Spleen (tissue), 11 donors: ENCODE measurements around the gene SREBF1. TPM values are rescaled to one million over a fixed set of nuclear protein-coding genes. Genes with fewer than 3 reads are reported as not detected.

Experiments
- DNase-seq: peaks from one replicate; pipeline ENCODE4 v3.0.0-alpha.2; 2020
- H3K27ac ChIP-seq, 8 donors: fragments of 200-600 bp; sonication (generic) in 7 of 8; 1 replicate in 4 of 8; 2 replicates in 4 of 8; pipeline versions ENCODE4 v1.5.0 to v1.8.0; 2016 to 2021; ENCODE audit warnings: inconsistent platforms in 4 of 8, mild to moderate bottlenecking in 4 of 8, moderate library complexity in 1 of 8
- H3K27me3 ChIP-seq, 7 donors: fragments of 200-600 bp; sonication (generic) in 6 of 7; replicated peaks in 1 of 7; 1 replicate in 4 of 7; 2 replicates in 3 of 7; pipeline versions ENCODE4 v1.5.0 to v1.8.0; 2016 to 2021; ENCODE audit warnings: inconsistent platforms in 3 of 7, mild to moderate bottlenecking in 1 of 7
- H3K36me3 ChIP-seq, 6 donors: fragments of 200-600 bp; sonication (generic) in 5 of 6; 1 replicate in 4 of 6; 2 replicates in 2 of 6; pipeline versions ENCODE4 v1.5.0 to v1.8.0; 2016 to 2021; ENCODE audit warnings: inconsistent platforms in 2 of 6
- H3K4me1 ChIP-seq, 6 donors: fragments of 200-600 bp; sonication (generic) in 5 of 6; 1 replicate in 3 of 6; 2 replicates in 3 of 6; pipeline versions ENCODE4 v1.5.0 to v1.8.0; 2016 to 2021; ENCODE audit warnings: inconsistent platforms in 3 of 6
- H3K4me3 ChIP-seq, 8 donors: fragments of 200-600 bp; sonication (generic) in 7 of 8; 1 replicate in 4 of 8; 2 replicates in 4 of 8; pipeline versions ENCODE4 v1.5.0 to v1.8.0; 2016 to 2021; ENCODE audit warnings: inconsistent platforms in 4 of 8, mild to moderate bottlenecking in 4 of 8, moderate library complexity in 2 of 8
- H3K9me3 ChIP-seq, 8 donors: fragments of 200-600 bp; sonication (generic) in 7 of 8; 1 replicate in 4 of 8; 2 replicates in 4 of 8; pipeline versions ENCODE4 v1.5.0 to v1.8.0; 2016 to 2021; ENCODE audit warnings: inconsistent platforms in 4 of 8
- POLR2A ChIP-seq, 3 donors: fragments of 450-650 bp; IDR thresholded peaks; one replicate each; pipeline ENCODE4 v1.5.1; 2017; ENCODE audit warnings: antibody characterized with exemption in 3 of 3, mild to moderate bottlenecking in 1 of 3
- POLR2AphosphoS5 ChIP-seq, 3 donors: sonication (generic); formaldehyde crosslinking; IDR thresholded peaks; one replicate each; pipeline ENCODE4 v1.5.1; 2017; ENCODE audit warnings: antibody characterized with exemption in 3 of 3
- WGBS, 5 donors: extraction: QIAGEN DNeasy Blood & Tissue Kit in 3 of 5; methylation state at CpG; one replicate each; pipeline versions ENCODE4 v1.1.5 to v1.1.7; 2013 to 2018; 5-methylcytosine and 5-hydroxymethylcytosine counted together
- intact Hi-C: fragments of 100-400 bp; cut with DNase I; formaldehyde crosslinking; loops from one replicate; pipeline ENCODE4 v1.15.0; 2023; ENCODE audit warnings: low total_unique reads
- polyA plus RNA-seq, 3 donors: library from polyadenylated mRNA; stranded (reverse); fragments of 200-250 nt; gene quantifications; one replicate each; pipeline ENCODE4 v1.2.1, GENCODE V29; 2013
- total RNA-seq, 7 donors: library from RNA; depleted of rRNA in 3 of 7; stranded (reverse); fragments of >200 nt in 3 of 7; fragmentation: NEBNext Ultra II Directional in 4 of 7; extraction: Animal tissue kit (Norgen Biotek cat#: 25700) in 4 of 7; gene quantifications; one replicate each; pipeline versions ENCODE4 v1.1.0 to v1.2.1, GENCODE V29; 2016 to 2021
- TF ChIP-seq, protein P1 (sequence below), 11 experiments: fragments of 200-600 bp in 7 of 11; fragments of 450-650 bp in 4 of 11; sonication (generic) in 4 of 11; IDR thresholded peaks in 8 of 11; conservative IDR thresholded peaks in 3 of 11; 1 replicate in 7 of 11; 2 replicates in 4 of 11; pipeline versions ENCODE4 v1.4.0 to v1.8.0; 2016 to 2021; ENCODE audit warnings: antibody characterized with exemption in 11 of 11, inconsistent platforms in 4 of 11, mild to moderate bottlenecking in 1 of 11
- donor health status: healthy with polysubstance abuse.
- donor health status: DM: no; HTN: no; CAD: no; lungs with moderate emphysema.
- donor health status: DM: no; HTN: no; CAD: no.
- donor health status: Bipolar disorder and iron deficiency.
- donor health status: healthy.
- donor health status: DM: no; HTN: no; CAD: no.
- donor health status: DM: yes; HTN: yes; CAD: no.

The SREBF1 gene
- total and polyA plus RNA-seq, 10 donors: 25.0 to 74.8 (median 48.0) TPM

DNA sequence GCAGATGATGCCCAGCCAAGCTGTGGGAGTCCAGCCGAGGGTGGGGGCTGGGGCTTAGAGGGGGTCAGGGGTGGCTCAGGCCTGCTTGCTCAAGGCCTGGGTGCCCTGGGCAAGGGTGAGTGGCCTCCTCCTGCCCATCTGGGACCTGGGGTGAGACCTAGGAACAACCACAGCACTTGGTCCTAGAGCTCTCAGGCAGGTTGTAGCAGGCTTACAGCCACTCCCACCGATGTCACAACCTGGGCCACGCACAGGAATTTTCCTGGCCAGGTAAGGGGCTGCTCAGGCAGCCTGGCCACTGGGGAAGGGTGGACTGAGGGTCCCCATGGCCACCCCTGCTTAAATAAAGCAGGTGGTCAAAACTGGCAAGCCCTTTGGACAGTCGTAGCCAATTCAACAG, 6.3 kb upstream of the SREBF1 start:
- Histone ChIP-seq H3K27me3 (no peaks in the 10 kb centered on the region), H3K36me3 (peaks cover 0 to 19% (median 0%) of the 10 kb centered on the region in 6 donors), H3K9me3 (no peaks in the 10 kb centered on the region), H3K4me3 (no peak overlapping the region), H3K27ac (no peak overlapping the region), H3K4me1 (peaks cover 31 to 64% (median 41%) of the 10 kb centered on the region in 6 donors)
- intact Hi-C loops: no loop called here
- TF ChIP-seq POLR2A (IDR thresholded peaks at IDR 0.05): no peak
- no peak for TF ChIP-seq POLR2AphosphoS5 (IDR thresholded peaks at IDR 0.05)
- TF ChIP-seq, protein P1, sequence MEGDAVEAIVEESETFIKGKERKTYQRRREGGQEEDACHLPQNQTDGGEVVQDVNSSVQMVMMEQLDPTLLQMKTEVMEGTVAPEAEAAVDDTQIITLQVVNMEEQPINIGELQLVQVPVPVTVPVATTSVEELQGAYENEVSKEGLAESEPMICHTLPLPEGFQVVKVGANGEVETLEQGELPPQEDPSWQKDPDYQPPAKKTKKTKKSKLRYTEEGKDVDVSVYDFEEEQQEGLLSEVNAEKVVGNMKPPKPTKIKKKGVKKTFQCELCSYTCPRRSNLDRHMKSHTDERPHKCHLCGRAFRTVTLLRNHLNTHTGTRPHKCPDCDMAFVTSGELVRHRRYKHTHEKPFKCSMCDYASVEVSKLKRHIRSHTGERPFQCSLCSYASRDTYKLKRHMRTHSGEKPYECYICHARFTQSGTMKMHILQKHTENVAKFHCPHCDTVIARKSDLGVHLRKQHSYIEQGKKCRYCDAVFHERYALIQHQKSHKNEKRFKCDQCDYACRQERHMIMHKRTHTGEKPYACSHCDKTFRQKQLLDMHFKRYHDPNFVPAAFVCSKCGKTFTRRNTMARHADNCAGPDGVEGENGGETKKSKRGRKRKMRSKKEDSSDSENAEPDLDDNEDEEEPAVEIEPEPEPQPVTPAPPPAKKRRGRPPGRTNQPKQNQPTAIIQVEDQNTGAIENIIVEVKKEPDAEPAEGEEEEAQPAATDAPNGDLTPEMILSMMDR (IDR thresholded peaks at IDR 0.05 in 8 of 11, conservative IDR thresholded peaks at IDR 0.05 in 3 of 11): no peak
- 81 to 97% (median 89%) methylated on average over 1 to 4 of the region's 4 CpGs for WGBS, 5 donors
- DNase-seq: no peak

DNA sequence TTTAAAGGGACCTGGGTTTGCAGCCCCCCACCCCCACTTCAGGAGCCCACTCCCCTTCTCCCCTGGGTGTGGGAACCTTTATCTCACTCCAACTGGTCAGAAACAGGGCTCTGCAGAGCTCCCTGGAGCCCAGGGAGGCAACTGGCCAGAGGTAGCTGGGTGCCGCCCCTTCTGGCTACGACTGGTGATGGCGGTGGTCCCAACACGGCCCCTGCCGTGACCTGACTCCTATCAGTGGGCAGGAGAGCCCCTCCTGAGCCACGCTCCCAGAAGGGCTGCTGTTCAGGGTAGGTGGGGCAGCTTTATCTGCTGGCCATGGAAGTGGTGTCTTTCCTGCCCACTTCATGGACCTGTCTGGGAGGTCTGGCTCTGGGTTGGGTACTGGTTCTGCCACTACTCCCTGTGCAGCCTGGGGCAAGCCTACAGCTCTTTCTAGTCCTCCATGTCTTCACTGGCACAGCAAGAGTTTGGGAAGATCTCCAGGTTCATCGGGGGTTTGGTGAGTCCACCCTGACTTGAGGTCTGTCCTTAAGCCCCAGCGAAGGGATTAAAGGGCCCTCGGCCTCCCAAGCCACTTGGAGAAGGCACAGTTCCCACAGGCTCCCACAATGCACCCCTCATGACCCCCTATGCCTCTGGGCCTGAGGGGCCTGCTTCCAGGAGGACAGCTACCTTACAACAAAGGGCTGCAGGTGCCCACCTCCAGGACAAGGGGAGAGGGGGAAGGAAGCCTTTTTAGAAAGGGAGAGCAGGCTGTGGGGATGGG, 5.5 kb upstream of the SREBF1 start:
- no peak for TF ChIP-seq POLR2A (IDR thresholded peaks at IDR 0.05)
- TF ChIP-seq, protein P1 (IDR thresholded peaks at IDR 0.05 in 8 of 11, conservative IDR thresholded peaks at IDR 0.05 in 3 of 11): no peak
- peak in 1 of 3 donors; percentile 45 for TF ChIP-seq POLR2AphosphoS5 (IDR thresholded peaks at IDR 0.05)
- H3K27ac ChIP-seq: peak overlapping the region in 7 of 8 donors; percentile 94 to 99 (median 98)
- no peaks in the 10 kb centered on the region for H3K9me3 ChIP-seq
- no peak for DNase-seq
- peaks cover 39 to 64% (median 49%) of the 10 kb centered on the region in 6 donors for H3K4me1 ChIP-seq
- peaks cover 0 to 17% (median 0%) of the 10 kb centered on the region in 6 donors for H3K36me3 ChIP-seq
- 73 to 100% (median 83%) methylated on average over 3 to 9 of the region's 9 CpGs for WGBS, 5 donors
- no peaks in the 10 kb centered on the region for H3K27me3 ChIP-seq
- H3K4me3 ChIP-seq: no peak overlapping the region
- intact Hi-C loops: no loop called here

DNA sequence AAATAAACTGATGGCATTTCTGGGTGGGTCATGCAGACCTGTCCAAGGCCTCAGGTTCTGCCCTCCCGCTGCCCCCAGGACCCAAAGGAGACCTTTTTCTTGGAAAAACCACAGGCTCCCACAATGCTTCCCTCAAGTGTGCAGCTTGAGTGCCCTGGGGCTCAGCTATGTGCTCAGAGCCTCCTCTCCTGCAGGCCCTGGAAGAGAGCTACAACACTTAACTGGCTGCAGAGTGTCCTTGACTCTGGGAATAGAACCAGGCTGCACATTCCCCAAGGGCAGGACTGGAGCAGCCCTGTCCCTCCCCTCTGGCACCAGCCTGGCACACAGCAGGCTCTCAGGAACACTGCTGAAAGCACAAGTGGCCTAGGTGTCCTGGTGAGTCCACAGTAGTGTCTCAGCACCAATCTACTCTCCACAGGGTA, 4.8 kb upstream of the SREBF1 start:
- peak overlapping the region in 7 of 8 donors; percentile 94 to 99 (median 98) for H3K27ac ChIP-seq
- 63 to 89% (median 72%) methylated on average over 1 of the region's 1 CpG for WGBS, 5 donors
- intact Hi-C loops: no loop called here
- no peaks in the 10 kb centered on the region for H3K27me3 ChIP-seq
- TF ChIP-seq POLR2AphosphoS5 (IDR thresholded peaks at IDR 0.05): peak in 1 of 3 donors; percentile 56
- TF ChIP-seq, protein P1 (IDR thresholded peaks at IDR 0.05 in 8 of 11, conservative IDR thresholded peaks at IDR 0.05 in 3 of 11): no peak
- H3K36me3 ChIP-seq: peaks cover 0 to 11% (median 0%) of the 10 kb centered on the region in 6 donors
- no peaks in the 10 kb centered on the region for H3K9me3 ChIP-seq
- no peak for DNase-seq
- peaks cover 44 to 66% (median 55%) of the 10 kb centered on the region in 6 donors for H3K4me1 ChIP-seq
- no peak overlapping the region for H3K4me3 ChIP-seq
